Measurements from ENCODE around the gene SGK1.

DNA sequence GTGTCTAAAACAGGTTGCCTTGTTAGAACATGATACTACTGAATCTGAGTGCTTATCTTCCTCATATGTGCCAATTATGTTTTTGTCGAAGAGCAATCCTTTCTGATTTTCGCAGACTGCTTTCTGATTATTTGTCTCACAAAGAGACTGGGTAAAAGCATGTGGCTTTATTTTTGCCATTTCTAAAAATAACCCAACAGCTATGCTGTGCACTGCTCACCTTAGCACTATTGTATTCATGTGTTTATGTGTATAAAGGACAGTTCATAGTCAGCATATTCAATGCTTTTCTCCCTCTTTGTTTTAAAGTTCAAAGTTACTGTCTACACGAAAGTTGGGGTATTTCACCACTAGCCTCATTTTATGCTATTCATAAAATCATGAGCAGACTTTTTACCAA is 127.0 kb downstream of the SGK1 start:
- TF ChIP-seq, protein P1, sequence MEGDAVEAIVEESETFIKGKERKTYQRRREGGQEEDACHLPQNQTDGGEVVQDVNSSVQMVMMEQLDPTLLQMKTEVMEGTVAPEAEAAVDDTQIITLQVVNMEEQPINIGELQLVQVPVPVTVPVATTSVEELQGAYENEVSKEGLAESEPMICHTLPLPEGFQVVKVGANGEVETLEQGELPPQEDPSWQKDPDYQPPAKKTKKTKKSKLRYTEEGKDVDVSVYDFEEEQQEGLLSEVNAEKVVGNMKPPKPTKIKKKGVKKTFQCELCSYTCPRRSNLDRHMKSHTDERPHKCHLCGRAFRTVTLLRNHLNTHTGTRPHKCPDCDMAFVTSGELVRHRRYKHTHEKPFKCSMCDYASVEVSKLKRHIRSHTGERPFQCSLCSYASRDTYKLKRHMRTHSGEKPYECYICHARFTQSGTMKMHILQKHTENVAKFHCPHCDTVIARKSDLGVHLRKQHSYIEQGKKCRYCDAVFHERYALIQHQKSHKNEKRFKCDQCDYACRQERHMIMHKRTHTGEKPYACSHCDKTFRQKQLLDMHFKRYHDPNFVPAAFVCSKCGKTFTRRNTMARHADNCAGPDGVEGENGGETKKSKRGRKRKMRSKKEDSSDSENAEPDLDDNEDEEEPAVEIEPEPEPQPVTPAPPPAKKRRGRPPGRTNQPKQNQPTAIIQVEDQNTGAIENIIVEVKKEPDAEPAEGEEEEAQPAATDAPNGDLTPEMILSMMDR (IDR thresholded peaks at IDR 0.05): no peak
- TF ChIP-seq EP300 (IDR thresholded peaks at IDR 0.05; ENCODE audit: borderline replicate concordance in 1 of 2, low read depth in 1 of 2, low read length in 1 of 2): no peak
- TF ChIP-seq, protein P2, sequence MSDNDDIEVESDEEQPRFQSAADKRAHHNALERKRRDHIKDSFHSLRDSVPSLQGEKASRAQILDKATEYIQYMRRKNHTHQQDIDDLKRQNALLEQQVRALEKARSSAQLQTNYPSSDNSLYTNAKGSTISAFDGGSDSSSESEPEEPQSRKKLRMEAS (IDR thresholded peaks at IDR 0.05; ENCODE audit: low read depth): no peak
- TF ChIP-seq TCF12 (IDR thresholded peaks at IDR 0.05): no peak
- no peak for TF ChIP-seq RAD21 (IDR thresholded peaks at IDR 0.05; ENCODE audit: low read length)

Data from SK-N-SH (cell line).